ENCODE measurements around the gene IGSF6. TPM values are rescaled to one million over a fixed set of nuclear protein-coding genes. Genes with fewer than 3 reads are reported as not detected.

Gene IGSF6
- polyA plus RNA-seq, 1 of the 3 experiments (the other 2 are of a cell fraction), result not detected

GRCh38 chr16:21663889-21664647 lies 11.7 kb upstream of the IGSF6 start, which contains the start of gene OTOA:
Gene OTOA, plus strand, starts transcription at chr16:21663968. Its CDS starts 14,547 bp downstream, at chr16:21678515.
- H3K4me3 ChIP-seq (ENCODE audit: low read depth in 2 of 2, low read length in 1 of 2), result no peak within 1 kb of the TSS
- 52% methylated on average over 22 of the region's 45 CpGs for WGBS (ENCODE audit: low lambda C conversion rate)
- H3K4me2 ChIP-seq, result no peak within 1 kb of the TSS
- H2AFZ ChIP-seq (ENCODE audit: low read depth), result no peak within 1 kb of the TSS
- peaks cover 0 to 4% of the 10 kb centered on the region in 2 experiments for H3K36me3 ChIP-seq (replicated peaks in 1 of 2; ENCODE audit: control insufficient read depth in 1 of 2, insufficient read depth in 2 of 2, low read length in 1 of 2)
- H3K9me3 ChIP-seq, result no peaks in the 10 kb centered on the region
- H3K9me2 ChIP-seq, result no peaks in the 10 kb centered on the region
- ChIA-PET POLR2A (no interaction called here), CTCF (interaction anchor here (1.1 to 1.4 kb wide), 2 partner anchors 21 to 80 kb away, joined by 3 to 4 read pairs; no protein-coding TSS in a partner anchor)
- no peaks in the 10 kb centered on the region for H4K20me1 ChIP-seq (ENCODE audit: insufficient read depth)
- TF ChIP-seq SMC3 (IDR thresholded peaks at IDR 0.05; ENCODE audit: low read depth, low read length) (no peak), TCF12 (IDR thresholded peaks at IDR 0.05) (no peak), POLR2AphosphoS5 (IDR thresholded peaks at IDR 0.05; ENCODE audit: low read depth, low read length) (no peak), FOXM1 (IDR thresholded peaks at IDR 0.05; ENCODE audit: low read depth) (no peak), MAX (IDR thresholded peaks at IDR 0.05; ENCODE audit: low read depth) (no peak), FOSL2 (IDR thresholded peaks at IDR 0.05; ENCODE audit: borderline replicate concordance, low read depth) (no peak), PBX3 (IDR thresholded peaks at IDR 0.05) (no peak), TAF1 (IDR thresholded peaks at IDR 0.05; ENCODE audit: borderline replicate concordance, low read depth, low read length) (no peak), RAD21 (IDR thresholded peaks at IDR 0.05; ENCODE audit: low read length) (no peak)
- H3K9ac ChIP-seq, result no peak within 1 kb of the TSS
- no peaks in the 10 kb centered on the region for H3K79me2 ChIP-seq (ENCODE audit: insufficient read depth)
- H3K27ac ChIP-seq (ENCODE audit: low read depth in 2 of 2, low read length in 1 of 2), result no peak within 1 kb of the TSS
- peaks cover 12% of the 10 kb centered on the region for H3F3A ChIP-seq (replicated peaks; ENCODE audit: insufficient read depth)
- peaks cover 0 to 9% of the 10 kb centered on the region in 2 experiments; a peak in 1 of 4 replicates for H3K4me1 ChIP-seq (ENCODE audit: control insufficient read depth in 1 of 2, insufficient read depth in 2 of 2, low read depth in 1 of 2, low read length in 1 of 2)
- DNase-seq, result peak; percentile 74
- H3K27me3 ChIP-seq (ENCODE audit: insufficient read depth), result no peaks in the 10 kb centered on the region

- WGBS (ENCODE audit: low lambda C conversion rate), result 93% methylated on average over 4 of the region's 4 CpGs
Observed at GRCh38 chr16:21659124-21659523, 6.7 kb upstream of the IGSF6 start.

More at GRCh38 chr16:21659124-21659523, 6.7 kb upstream of the IGSF6 start:
- CTCF ChIA-PET, result interaction anchor here (1.7 kb wide), 1 partner anchor 49 kb away, joined by 7 read pairs; no protein-coding TSS in a partner anchor
- H4K20me1 ChIP-seq (ENCODE audit: insufficient read depth), result no peaks in the 10 kb centered on the region
- DNase-seq, result no peak
- no peaks in the 10 kb centered on the region for H3K27me3 ChIP-seq (ENCODE audit: insufficient read depth)
- H3F3A ChIP-seq (replicated peaks; ENCODE audit: insufficient read depth), result peaks cover 19% of the 10 kb centered on the region
- TF ChIP-seq MXI1 (IDR thresholded peaks at IDR 0.05; ENCODE audit: low read depth, low read length) (no peak), TAF1 (IDR thresholded peaks at IDR 0.05; ENCODE audit: borderline replicate concordance, low read depth, low read length) (no peak), NFIC (IDR thresholded peaks at IDR 0.05; ENCODE audit: borderline replicate concordance) (no peak), MAX (IDR thresholded peaks at IDR 0.05; ENCODE audit: low read depth) (no peak)
- H3K9ac ChIP-seq, result no peak overlapping the region
- no peaks in the 10 kb centered on the region for H3K9me3 ChIP-seq
- H3K9me2 ChIP-seq, result no peaks in the 10 kb centered on the region
- H3K79me2 ChIP-seq (ENCODE audit: insufficient read depth), result no peaks in the 10 kb centered on the region
- no peak overlapping the region for H3K27ac ChIP-seq (ENCODE audit: low read depth in 2 of 2, low read length in 1 of 2)
- H3K4me3 ChIP-seq (ENCODE audit: low read depth in 2 of 2, low read length in 1 of 2), result no peak overlapping the region
- POLR2A ChIA-PET, result no interaction called here
- H2AFZ ChIP-seq (ENCODE audit: low read depth), result no peak overlapping the region
- H3K4me2 ChIP-seq, result no peak overlapping the region
- H3K36me3 ChIP-seq (replicated peaks in 1 of 2; ENCODE audit: control insufficient read depth in 1 of 2, insufficient read depth in 2 of 2, low read length in 1 of 2), result peaks cover 19 to 24% of the 10 kb centered on the region in 2 experiments
- H3K4me1 ChIP-seq (ENCODE audit: control insufficient read depth in 1 of 2, insufficient read depth in 2 of 2, low read depth in 1 of 2, low read length in 1 of 2), result no peaks in the 10 kb centered on the region
